Measurements from ENCODE around the gene LTBP2. TPM values are rescaled to one million over a fixed set of nuclear protein-coding genes. Genes with fewer than 3 reads are reported as not detected.

LTBP2 gene
- total RNA-seq, 1 donor from 2014 or later, result 1.9 TPM

DNA sequence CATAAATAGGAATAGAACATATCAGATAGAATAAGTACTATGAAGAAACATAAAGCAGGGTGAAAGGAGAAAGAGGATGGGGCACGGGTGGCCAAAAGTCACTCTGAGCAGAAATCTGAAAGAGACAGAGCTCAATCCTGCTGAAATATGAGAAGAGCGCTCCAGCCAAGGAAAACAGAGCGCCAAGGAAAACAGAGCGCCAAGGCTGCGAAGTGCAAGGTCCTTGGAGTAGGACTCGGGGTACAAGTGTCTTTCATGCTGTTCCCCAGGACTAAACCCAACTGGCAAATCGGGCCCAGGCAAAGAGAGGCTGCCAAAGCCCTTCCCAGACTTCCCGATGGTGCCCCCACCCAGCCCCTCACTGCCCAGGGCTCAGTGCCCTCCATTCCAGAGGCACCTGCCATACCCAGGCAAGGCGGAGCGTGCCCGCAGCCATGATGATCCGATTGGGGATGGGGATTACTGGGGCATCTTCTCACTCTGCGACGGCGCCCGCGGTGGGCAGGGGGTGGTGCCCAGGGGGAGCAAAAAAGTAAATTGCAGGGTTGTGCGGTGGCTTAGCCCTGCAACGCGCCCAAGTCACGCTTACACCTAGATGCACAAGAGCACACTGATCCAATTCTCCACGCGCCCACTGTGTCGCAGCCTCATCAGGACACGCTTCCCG lies 1.7 kb downstream of the LTBP2 start:
- H3K4me1 Mint-ChIP-seq (ENCODE audit: unreplicated experiment), result no peaks in the 10 kb centered on the region
- H3K27ac Mint-ChIP-seq (ENCODE audit: unreplicated experiment), result peak overlapping the region; percentile 12

DNA sequence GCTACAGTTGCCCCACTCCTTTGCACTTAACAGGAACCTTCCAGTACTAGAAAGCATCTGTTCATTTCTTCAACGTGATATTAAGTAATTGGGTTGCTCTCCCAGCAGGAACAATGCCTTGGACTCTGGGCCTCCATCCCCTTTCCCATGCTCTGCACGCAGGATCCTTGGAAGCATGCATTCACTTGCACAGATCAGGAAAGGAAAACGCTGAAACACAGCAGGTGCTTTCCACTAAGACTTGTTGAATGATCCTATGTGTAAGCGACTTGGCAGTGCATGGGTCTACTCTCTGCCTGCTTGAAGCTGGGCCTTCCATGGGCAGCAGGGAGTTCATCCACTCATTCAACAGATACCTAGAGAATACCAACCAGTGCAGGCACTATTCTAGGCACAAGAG lies 2.3 kb downstream of the LTBP2 start:
- H3K4me1 Mint-ChIP-seq (ENCODE audit: unreplicated experiment), result no peaks in the 10 kb centered on the region
- H3K9me3 Mint-ChIP-seq (ENCODE audit: unreplicated experiment), result no peaks in the 10 kb centered on the region
- DNase-seq (ENCODE audit: low spot score), result no peak
- peaks cover 11% of the 10 kb centered on the region for H3K36me3 Mint-ChIP-seq (ENCODE audit: low read depth, unreplicated experiment)
- TF ChIP-seq, protein P1, sequence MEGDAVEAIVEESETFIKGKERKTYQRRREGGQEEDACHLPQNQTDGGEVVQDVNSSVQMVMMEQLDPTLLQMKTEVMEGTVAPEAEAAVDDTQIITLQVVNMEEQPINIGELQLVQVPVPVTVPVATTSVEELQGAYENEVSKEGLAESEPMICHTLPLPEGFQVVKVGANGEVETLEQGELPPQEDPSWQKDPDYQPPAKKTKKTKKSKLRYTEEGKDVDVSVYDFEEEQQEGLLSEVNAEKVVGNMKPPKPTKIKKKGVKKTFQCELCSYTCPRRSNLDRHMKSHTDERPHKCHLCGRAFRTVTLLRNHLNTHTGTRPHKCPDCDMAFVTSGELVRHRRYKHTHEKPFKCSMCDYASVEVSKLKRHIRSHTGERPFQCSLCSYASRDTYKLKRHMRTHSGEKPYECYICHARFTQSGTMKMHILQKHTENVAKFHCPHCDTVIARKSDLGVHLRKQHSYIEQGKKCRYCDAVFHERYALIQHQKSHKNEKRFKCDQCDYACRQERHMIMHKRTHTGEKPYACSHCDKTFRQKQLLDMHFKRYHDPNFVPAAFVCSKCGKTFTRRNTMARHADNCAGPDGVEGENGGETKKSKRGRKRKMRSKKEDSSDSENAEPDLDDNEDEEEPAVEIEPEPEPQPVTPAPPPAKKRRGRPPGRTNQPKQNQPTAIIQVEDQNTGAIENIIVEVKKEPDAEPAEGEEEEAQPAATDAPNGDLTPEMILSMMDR (IDR thresholded peaks at IDR 0.05; ENCODE audit: unreplicated experiment), result no peak
- H3K27me3 Mint-ChIP-seq (ENCODE audit: unreplicated experiment), result peaks cover 27% of the 10 kb centered on the region
- H3K27ac Mint-ChIP-seq (ENCODE audit: unreplicated experiment), result peak overlapping the region; percentile 12
- H3K4me3 Mint-ChIP-seq (ENCODE audit: unreplicated experiment), result peak overlapping the region; percentile 58

More for the DNA sequence above, 1.7 kb downstream of the LTBP2 start:
- TF ChIP-seq, protein P1 (IDR thresholded peaks at IDR 0.05; ENCODE audit: unreplicated experiment), result no peak
- Mint-ChIP-seq H3K27me3 (ENCODE audit: unreplicated experiment) (peaks cover 27% of the 10 kb centered on the region), H3K4me3 (ENCODE audit: unreplicated experiment) (peak overlapping the region; percentile 58), H3K9me3 (ENCODE audit: unreplicated experiment) (no peaks in the 10 kb centered on the region), H3K36me3 (ENCODE audit: low read depth, unreplicated experiment) (peaks cover 11% of the 10 kb centered on the region)
- no peak for DNase-seq (ENCODE audit: low spot score)

DNA sequence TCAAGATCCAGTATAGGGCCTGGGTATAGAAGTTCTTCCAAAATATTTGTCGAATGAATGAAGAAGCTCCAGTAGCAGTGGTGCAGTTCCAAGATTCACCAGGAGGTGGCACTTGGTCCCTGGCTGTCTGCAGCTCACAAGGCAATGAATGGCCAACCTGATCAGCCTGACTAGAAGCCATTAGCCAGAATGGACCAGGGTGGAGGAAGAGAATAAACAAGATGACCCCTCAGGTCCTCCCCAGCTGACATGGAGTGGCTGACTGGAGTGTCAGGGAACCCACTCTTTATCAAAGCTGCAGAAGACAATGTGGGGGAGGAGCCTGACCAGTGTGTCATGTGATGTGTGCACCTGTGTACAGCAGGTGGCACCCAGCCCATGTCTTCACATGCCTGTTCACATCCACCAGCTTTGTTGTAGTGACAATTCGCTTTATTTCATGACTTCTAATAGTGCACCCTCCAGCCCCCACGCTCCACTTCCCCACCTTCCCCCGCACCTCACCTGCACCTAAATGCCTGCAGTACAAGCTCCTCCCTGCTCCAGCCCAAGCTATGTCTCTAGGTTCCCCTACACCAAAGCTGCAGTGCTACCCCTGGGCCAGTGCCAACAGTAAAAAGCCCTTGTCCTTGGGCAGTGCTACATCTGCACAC lies 3.0 kb downstream of the LTBP2 start:
- DNase-seq (ENCODE audit: low spot score), result peak; percentile 92
- TF ChIP-seq, protein P1 (IDR thresholded peaks at IDR 0.05; ENCODE audit: unreplicated experiment), result peak; percentile 98
- Mint-ChIP-seq H3K36me3 (ENCODE audit: low read depth, unreplicated experiment) (peaks cover 10% of the 10 kb centered on the region), H3K4me1 (ENCODE audit: unreplicated experiment) (no peaks in the 10 kb centered on the region), H3K27me3 (ENCODE audit: unreplicated experiment) (peaks cover 27% of the 10 kb centered on the region), H3K4me3 (ENCODE audit: unreplicated experiment) (no peak overlapping the region), H3K27ac (ENCODE audit: unreplicated experiment) (no peak overlapping the region), H3K9me3 (ENCODE audit: unreplicated experiment) (no peaks in the 10 kb centered on the region)

DNA sequence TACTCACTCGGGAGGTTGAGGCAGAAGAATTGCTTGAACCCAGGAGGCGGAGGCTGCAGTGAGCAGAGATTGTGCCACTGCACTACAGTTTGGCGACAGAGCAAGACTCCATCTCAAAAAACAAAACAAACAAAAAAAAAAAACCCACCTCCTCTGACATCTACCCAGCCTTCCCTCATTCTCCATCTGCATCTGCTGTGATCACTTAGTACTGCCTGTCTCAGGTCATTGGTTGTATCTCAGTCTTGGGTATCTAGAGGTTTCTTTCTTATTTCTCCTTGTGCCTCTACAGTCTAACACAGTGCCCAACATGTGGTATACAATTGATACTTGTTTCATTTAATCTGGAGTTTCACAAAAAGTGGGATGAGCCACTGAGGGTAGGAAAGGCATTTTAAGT lies 5.3 kb downstream of the LTBP2 start:
- Mint-ChIP-seq H3K27me3 (ENCODE audit: unreplicated experiment) (peaks cover 22% of the 10 kb centered on the region), H3K27ac (ENCODE audit: unreplicated experiment) (no peak overlapping the region), H3K36me3 (ENCODE audit: low read depth, unreplicated experiment) (peaks cover 5% of the 10 kb centered on the region), H3K4me1 (ENCODE audit: unreplicated experiment) (no peaks in the 10 kb centered on the region), H3K9me3 (ENCODE audit: unreplicated experiment) (no peaks in the 10 kb centered on the region), H3K4me3 (ENCODE audit: unreplicated experiment) (no peak overlapping the region)
- TF ChIP-seq, protein P1 (IDR thresholded peaks at IDR 0.05; ENCODE audit: unreplicated experiment), result no peak
- no peak for DNase-seq (ENCODE audit: low spot score)
